ENCODE results near the gene RPS18.
"Not testable (repeated sequence)": the region's sequence is repeated elsewhere in the genome, so short reads cannot be mapped to it uniquely, and the experiment has no call there.

Gene RPS18

DNA sequence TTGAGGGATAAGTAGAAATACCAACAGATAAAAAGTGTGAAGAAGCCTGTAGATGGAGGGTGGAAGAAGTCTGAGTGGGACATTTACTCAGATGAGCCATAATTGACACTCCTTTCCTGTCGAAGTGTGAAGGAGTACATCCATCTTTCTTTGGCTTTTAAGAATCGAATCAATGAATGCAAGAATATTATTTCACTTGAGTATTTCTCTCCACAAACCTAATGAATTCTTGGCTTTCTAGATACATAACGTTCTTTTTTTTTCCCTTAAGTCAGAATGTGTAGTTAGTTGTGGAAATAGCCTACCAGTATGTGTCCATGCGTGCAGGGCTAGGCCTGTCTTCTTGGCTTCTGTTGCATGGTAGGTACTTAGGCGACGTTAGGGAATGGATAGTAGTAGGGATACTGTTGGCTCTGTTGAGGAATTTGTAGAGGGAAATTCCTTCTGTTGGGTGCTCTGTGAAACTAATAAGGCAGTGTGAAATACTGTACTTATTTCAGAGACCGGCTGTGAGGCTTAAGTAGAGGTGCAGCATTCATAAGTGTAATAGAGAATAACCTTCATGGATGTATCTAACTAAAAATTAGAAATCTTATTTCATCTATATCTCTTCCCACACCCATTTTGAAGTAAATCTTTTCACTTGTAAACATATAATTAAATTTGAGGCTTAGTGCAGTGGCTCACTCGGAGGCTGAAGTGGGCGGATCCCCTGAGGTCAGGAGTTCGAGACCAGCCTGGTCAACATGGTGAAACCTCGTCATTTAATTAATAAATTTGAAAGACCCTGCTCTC lies 1.5 kb downstream of the RPS18 start:
- no peak for DNase-seq

- no peak for DNase-seq
Observed at GRCh38 chr6:33273924-33274902, 2.3 kb downstream of the RPS18 start.

GRCh38 chr6:33275795-33276580 lies 4.1 kb downstream of the RPS18 start:
- not testable (repeated sequence) for DNase-seq

DNA sequence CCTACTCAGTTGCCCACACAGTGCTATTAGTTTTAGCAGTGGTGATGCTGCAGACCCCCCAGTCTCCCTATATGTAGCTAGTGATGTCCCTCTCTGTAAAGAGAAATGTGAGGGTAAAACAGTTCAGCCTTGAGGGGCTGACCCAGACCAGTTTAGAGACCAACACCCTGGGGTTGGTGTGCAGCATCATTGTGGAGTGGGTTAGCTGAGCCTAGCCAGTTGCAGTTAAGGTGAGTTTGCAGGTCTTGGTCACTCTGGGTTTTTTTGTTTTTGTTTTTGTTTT lies 4.6 kb downstream of the RPS18 start:
- no peak for DNase-seq

DNA sequence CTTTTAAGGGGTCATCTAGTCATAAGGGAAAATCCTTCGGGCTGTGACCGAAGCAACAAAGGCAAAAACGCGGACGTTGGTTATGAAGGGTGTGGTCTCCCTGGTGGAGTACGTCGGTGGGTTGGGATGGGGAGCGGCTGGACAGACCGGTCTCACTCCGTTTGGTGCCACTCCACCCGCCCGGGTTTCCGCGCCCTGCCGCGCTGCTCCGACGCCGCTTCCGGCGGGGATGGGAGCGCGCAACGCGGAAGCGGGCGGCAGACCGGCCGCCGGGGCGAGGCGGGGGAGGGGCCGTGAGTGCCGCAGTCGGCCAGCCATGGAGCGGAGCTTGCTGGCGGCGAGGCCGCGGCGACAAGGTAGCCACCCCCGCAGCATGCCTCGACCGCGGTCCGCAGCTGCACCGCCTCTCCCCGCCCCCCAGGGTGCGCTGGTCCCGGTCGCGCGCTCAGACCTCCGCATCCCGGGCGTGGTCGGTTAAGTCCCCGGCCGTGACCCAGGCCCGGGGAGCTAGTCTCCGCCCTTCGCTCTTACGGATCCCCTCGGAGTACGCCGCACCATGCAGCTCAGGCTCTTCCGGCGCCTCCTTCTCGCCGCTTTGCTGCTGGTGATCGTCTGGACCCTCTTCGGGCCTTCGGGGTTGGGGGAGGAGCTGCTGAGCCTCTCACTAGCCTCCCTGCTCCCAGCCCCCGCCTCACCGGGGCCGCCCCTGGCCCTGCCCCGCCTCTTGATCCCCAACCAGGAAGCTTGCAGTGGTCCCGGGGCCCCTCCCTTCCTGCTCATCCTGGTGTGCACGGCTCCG lies 5.2 kb downstream of the RPS18 start, which contains the start of gene B3GALT4:
TSS of gene B3GALT4 (plus strand) at position 260 of the 799 bp plus-strand sequence. CDS start at position 557, 297 bp downstream.
- peak; percentile 93 for DNase-seq

- DNase-seq = no peak
Observed at GRCh38 chr6:33277663-33278391, 6.0 kb downstream of the RPS18 start.

DNA sequence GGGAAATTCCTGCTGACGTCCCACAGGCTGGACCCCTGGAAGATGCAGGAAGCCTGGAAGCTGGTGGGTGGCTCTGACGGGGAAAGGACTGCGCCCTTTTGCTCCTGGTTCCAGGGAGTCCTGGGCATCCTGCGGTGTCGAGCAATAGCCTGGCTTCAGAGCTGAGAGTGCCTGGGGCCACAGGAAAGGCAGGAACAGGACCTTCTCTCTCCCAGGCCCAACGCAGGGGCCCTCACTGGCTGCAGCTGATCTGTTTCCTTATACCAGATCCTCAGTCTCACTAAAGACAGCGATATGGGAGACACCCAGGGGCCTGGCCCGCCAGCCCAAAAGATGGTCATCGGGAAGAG lies 6.5 kb downstream of the RPS18 start:
- no peak for DNase-seq

GRCh38 chr6:33278810-33279209 lies 6.9 kb downstream of the RPS18 start:
- no peak for DNase-seq

GRCh38 chr6:33279257-33279695 lies 7.4 kb downstream of the RPS18 start:
- DNase-seq = no peak

- no peak for DNase-seq
Observed at GRCh38 chr6:33279971-33280511, 8.2 kb downstream of the RPS18 start.

DNA sequence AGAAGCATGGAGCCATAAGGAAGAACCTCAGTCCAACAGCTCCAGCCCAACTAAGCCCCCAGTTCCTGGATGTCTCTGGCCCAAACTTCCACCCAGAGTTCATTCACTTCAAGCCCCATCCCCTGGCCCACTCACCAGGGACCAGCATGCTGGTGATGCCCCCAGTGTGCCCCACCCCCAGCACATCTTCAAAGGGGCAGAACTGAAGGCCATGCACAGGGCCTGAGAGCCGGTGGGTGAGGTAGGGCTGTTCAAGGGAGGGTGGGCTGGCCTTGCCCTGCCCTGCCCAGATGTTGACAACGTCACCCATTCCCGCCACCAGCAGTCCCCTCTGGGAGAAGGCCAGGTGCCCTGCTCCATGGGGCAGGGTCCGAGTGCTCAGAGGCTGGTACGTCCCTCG lies 8.7 kb downstream of the RPS18 start:
- DNase-seq = no peak

- not testable (repeated sequence) for DNase-seq
Observed at GRCh38 chr6:33285214-33285613, 13.3 kb downstream of the RPS18 start.

GRCh38 chr6:33286946-33287914 lies 15.4 kb downstream of the RPS18 start:
- DNase-seq = no peak

GRCh38 chr6:33288141-33288920 lies 16.5 kb downstream of the RPS18 start:
- DNase-seq = no peak

GRCh38 chr6:33288921-33289783 lies 17.3 kb downstream of the RPS18 start, which contains the start of the genes PFDN6 and WDR46:
Gene PFDN6, plus strand, starts transcription at chr6:33289601. Its CDS starts 256 bp downstream, at chr6:33289857.
Gene WDR46, minus strand, starts transcription at chr6:33289239. Its CDS starts 69 bp downstream, at chr6:33289170.
- DNase-seq = peak; percentile 84

GRCh38 chr6:33289784-33290315 lies 18.0 kb downstream of the RPS18 start:
- DNase-seq = no peak

GRCh38 chr6:33290459-33290858 lies 18.6 kb downstream of the RPS18 start:
- DNase-seq = no peak

All from activated CD8-positive, alpha-beta memory T cell treated with anti-CD3 and anti-CD28 coated beads, Interleukin-2, amount 50 U/mL, for 48 hours (primary cell).